AG09319 (cell line): ENCODE results near the gene IL1RAP.
A peak's percentile ranks its signal among the peaks of the same experiment; 100 is the strongest.

ENCODE experiments used
- DNase-seq: peaks from one replicate; pipeline ENCODE4 v3.0.0-alpha.2; 2010; ENCODE audit warnings: low read depth; ENCODE audit errors: extremely low read depth
- CTCF ChIP-seq: IDR thresholded peaks from 2 replicates; pipeline ENCODE4 v1.5.1; 2011; ENCODE audit warnings: low read depth, mild to moderate bottlenecking, inconsistent platforms, low read length, moderate library complexity

Gene IL1RAP

GRCh38 chr3:190577225-190577624 is 63.3 kb downstream of the IL1RAP start:
- no peak for TF ChIP-seq CTCF
- DNase-seq, result no peak

GRCh38 chr3:190579514-190580137 is 65.7 kb downstream of the IL1RAP start:
- TF ChIP-seq CTCF, result no peak
- no peak for DNase-seq

- DNase-seq, result no peak
- TF ChIP-seq CTCF, result no peak
These were observed 66.5 kb downstream of the IL1RAP start for GRCh38 chr3:190580417-190580816.

GRCh38 chr3:190581041-190581541 is 67.2 kb downstream of the IL1RAP start:
- DNase-seq, result no peak

GRCh38 chr3:190582667-190583066 is 68.8 kb downstream of the IL1RAP start:
- DNase-seq, result no peak
- no peak for TF ChIP-seq CTCF

More at GRCh38 chr3:190581041-190581541, 67.2 kb downstream of the IL1RAP start:
- TF ChIP-seq CTCF, result no peak

- no peak for TF ChIP-seq CTCF
- peak; percentile 56 for DNase-seq
These were observed 72.1 kb downstream of the IL1RAP start for GRCh38 chr3:190585805-190586630.

- DNase-seq, result no peak
- no peak for TF ChIP-seq CTCF
These were observed 72.7 kb downstream of the IL1RAP start for GRCh38 chr3:190586631-190587011.
